ENCODE measurements around the gene RPLP2.

RPLP2 gene

DNA sequence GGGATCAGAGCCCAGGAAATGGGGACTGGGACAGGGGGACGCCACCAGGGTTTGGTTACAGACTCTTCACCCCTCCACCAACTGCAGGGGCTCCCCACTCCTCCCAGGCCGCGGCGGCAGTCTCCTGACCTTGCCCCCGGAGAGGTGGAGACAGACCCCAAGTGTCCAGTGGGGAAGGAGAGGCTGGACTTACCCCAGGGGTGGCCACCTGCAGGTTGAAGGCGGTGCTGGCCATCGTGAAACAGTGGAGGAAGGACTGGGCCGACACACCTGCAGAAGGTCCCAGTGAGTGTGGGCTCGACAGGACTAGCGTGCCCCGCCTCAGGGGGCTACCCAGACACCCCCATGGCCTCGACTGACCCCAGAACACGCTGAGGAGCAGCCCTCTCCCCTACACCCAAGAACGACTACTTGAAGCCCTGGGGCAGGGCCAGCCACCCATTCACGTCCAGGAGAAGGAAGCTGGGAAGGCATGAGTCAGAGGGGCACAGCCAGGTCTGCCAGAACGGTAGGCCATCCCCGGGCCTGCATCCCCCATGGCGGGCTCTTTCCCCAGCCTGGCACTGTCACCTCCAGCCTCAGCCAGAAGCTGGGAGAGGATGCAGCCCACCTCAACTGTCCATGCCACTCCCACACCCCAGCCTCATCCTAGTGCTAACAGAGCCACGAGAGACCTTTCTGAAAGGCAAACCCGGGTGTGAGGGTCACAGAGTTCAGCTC is 34.7 kb upstream of the RPLP2 start:
- no peak for DNase-seq

DNA sequence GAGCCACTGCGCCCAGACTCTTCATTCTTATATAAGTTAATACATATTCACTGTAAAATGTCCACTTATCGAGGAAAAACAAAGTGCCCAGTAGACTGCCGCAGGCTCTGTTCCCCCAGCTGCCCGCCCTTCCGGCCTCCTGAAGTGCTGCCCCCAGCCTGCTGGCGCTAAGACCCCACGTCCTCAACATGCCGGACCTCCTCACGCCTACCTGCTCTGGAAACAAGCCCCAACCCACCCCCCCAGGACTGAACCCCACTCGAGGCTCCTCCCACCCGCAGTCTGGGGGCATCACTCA is 33.6 kb upstream of the RPLP2 start:
- DNase-seq, result no peak

DNA sequence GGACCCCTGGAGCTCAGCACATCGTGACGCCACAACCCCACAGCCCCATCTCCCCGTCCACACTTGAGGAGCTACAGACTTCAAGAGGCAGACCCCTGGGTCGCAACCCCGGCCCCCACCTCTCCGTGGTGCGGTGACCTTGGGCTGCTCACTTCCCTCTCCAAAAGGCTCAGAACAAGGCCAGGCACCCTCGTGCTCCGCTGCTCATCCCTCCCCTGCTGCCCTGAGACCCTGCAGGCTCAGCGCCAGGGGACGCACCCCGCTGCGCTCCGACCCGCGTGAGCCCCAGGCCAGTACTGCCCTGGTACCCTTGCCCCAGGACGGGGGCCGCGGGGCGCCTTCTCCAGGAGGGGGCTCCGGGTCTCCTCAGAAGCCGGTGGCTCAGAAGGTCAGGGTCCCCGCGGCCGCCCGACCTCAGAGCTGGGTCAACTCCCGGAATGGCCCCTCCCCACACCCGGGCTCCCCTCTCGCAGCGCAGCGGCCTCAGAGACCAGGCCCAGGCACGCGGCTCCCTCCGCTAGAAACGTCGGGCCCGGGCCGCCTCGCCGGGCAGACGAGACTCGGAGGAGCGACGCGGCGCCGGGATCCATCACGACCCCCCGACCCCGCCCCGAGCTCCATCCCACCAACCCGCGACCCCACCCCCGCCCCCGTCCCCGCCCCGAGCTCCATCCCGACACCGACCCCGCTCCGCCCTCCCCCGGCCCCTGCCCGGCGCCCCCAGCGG is 33.0 kb upstream of the RPLP2 start:
- peak in 1 of 2 donors; percentile 17 for DNase-seq

DNA sequence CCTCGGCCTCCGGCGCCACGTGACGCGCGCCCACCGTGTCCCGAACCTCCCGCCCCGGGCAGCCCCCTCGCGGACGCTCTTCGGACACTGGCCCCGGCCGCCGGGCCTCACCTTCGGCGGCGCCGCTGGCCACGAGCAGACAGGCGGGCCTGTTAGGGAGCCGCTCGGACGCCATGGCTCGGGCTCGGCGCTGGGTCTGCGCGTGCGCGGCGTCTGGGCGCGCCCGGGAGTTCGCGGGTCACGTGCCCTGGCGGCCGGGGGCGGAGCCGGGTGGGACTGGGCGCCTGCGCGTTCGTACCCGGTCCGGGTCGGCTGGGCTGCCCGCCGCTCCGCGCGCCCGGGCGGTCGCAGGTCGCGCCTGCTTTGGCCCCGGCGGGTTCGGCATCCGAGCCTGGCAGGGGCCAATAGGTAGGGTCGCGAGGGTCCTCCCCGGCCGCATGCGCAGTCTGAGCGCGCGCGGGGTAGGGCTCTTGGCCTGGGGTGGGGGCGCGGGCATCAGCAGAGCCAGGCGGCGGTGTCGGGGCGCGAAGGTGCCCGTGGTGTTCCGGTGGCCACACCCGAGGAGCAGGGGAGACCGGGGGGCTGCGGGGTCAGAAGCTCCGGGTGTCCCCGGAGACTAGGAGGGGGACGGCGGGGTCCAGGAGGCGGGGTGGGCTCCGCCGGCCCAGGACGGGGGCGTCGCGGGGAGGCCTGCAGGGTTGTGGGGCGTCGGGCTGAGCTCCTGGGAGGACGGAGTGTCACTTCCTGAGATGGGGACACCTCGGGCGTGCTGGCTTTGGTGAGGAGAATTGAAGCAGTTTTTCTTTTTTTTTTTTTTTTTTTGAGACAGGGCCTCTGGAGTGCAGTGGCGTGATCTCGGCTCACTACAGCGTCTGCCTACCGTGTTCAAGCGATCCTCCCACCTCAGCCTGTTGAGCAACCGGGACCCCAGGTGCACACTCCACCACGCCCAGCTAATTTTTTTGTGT is 32.2 kb upstream of the RPLP2 start, which contains the start of gene GATD1:
TSS of gene GATD1 (minus strand) at position 200 of the 968 bp plus-strand sequence. CDS start at position 175, 25 bp downstream.
- peak; percentile 81 to 93 for DNase-seq

DNA sequence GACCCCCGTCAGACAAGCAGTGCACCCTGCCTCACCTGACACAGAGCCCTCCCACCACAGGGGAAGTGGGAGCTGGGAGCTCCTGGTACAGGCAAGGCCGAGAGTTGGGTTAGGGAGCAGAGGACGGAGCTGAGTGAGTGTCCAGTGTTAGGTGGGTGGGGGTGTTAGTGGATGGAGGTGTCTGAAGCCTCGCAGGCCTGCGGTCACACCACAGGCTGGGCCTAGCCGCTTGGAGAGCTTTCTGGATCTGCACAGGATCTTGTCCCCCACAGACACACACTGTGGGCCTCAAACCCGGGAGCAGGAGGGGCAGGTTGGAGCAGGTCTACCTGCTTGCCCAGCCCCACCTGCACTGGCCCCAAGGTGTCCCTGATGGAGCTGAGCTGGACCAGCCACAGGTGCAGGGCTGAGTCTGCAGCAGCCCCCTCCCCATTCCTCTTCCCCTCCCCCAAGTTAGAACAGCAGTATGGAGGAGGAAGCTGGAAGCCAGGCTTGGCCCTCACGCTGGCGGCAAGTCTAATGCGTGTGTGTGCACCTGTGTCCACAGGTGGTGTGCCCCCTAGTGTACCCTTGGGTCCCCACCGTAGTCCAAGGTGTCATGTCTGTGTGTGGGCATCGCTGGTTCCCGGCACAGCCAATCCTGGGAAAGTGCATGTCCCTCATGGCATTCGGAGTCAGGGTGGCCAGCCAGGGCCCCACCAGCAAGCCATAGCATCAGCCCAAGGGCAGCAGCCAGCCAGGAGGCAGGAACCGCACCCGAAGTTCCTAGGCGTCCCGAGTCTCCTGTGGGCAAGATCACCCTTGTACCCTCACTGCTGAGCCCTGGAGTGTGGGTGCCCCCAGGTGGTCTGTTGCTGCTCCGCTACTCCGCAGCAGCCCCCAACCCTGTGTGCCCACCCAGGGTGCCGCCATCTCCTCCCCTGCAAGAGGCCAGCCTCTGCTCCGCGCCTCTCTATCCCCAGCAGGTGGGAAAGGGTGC is 30.5 kb upstream of the RPLP2 start:
- no peak for DNase-seq

GRCh38 chr11:779955-780532 is 29.7 kb upstream of the RPLP2 start:
- DNase-seq, result no peak

- DNase-seq, result no peak
Measured at GRCh38 chr11:782264-783174, 27.2 kb upstream of the RPLP2 start.

DNA sequence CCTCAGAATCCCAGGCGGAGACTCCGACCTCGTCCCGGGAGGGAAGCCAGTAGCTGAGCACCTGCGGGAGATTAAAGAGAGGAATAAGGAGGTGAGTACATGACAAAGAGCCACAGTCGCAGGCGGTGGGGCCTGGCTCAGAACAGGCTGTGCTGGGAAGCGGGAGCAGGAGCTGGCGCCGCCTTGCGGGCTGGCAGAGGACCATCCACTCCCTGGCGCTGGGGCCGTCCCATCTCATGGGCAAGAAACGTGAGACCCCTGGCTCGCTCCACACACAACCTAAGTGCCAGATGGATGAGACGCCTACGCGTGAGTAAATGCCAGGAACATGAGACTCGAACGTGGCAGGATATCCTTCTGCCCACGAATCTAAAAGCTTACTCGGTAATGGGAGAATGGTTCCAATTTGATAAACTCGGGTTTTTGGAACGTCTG is 26.2 kb upstream of the RPLP2 start:
- no peak for DNase-seq

- no peak for DNase-seq
Measured at GRCh38 chr11:786235-787083, 23.3 kb upstream of the RPLP2 start.

GRCh38 chr11:787084-787675 is 22.6 kb upstream of the RPLP2 start:
- DNase-seq, result no peak

GRCh38 chr11:788009-788640 is 21.6 kb upstream of the RPLP2 start:
- DNase-seq, result no peak

DNA sequence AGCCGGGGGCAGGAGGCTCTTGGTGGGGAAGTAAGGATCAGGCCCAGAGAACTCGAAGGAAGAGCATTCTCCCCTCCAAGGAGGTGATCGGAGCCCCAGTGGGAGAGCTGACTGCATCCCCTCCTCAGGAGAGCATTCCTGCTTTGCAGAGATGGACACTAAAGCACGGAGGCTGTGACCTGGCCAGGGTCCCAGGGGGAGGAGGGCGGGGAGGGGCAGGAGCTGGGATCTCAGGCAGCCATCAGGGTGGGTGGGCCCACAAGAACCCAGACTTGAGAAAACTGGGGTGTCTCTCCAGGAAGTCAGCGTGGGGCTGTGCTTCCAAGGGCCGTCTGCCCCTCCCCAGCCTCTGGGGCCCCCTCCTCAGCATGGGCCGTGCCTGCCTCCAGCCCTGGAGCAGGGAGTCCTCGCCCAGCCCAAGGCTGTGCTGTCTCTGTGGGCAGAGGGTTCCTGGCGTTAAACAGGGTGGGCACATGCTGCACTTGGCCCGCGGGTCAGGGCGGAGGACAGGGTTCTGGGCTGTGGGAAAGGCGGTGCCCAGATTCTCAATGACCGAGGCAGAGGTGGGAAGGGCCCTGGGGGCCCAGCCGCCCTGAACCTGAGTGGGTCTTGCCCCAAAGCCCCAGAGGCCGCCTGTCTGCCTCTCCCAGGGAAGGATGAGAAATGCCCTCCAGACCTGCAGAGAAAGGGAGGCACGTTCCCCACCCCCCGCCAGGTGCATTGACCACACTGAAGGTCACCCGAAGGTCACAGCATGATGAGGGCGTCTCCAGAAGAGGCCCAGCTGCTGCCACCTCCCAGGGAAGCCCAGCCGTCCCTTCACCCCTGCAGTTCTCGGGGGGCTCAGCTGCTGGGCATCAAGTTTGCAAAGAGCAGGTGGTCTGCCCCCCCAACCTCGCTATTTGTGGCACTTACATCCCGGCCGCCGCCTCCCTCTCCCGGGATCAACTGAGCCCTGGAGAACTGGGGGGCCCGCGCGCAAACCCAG is 20.5 kb upstream of the RPLP2 start:
- no peak for DNase-seq

GRCh38 chr11:789943-790342 is 19.8 kb upstream of the RPLP2 start, which contains the start of gene CEND1:
CEND1 (minus strand) TSS chr11:790090; CDS start chr11:788576, 1,514 bp downstream.
- DNase-seq, result peak in 1 of 2 donors; percentile 43

DNA sequence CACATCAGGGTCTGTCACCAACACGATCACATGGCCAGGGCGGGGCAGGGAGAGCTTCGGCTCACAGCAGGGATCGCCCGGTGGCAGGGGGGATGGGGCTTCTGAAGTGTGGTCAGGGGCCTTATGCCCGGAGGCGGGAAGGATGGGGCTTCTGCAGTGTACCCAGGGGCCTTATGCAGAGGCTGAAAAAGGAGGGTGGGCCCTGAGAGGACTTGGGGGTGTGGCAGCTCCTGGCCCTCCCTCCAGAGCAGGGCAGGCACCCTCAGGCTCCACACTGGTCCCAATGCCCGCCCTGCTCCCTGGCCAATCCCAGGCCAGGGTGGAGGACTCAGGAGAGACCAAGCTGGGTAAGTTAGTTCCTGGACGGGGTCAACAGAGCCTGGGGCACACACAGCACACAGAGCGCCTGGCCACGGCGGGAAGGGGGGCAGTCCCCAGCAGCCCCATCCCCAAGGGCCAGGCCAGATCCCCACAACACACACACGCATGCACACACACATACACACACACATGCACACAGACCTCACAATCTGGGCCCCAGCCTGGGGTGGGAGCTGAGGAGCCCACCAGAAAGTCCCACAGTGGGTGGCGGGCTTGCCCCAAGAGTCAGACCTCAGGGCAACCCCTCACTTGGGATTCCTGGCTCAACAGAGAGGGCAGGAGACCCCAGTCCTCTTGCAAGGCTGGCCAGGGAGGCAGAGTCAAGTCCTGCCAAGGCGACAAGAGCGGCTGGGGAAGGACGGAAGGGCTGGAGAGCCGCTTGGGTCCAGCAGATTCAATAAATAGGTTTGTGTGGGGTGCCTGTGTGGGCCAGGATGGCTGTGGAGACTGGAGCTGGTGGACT is 18.8 kb upstream of the RPLP2 start:
- DNase-seq, result no peak

- DNase-seq, result no peak
Measured at GRCh38 chr11:791658-792534, 17.9 kb upstream of the RPLP2 start.

Data from inflammatory macrophage treated with lipopolysaccharide for 1 hour (primary cell).